Measurements from ENCODE around the gene SCYGR7.
A peak's percentile ranks its signal among the peaks of the same experiment; 100 is the strongest.

Gene SCYGR7

DNA sequence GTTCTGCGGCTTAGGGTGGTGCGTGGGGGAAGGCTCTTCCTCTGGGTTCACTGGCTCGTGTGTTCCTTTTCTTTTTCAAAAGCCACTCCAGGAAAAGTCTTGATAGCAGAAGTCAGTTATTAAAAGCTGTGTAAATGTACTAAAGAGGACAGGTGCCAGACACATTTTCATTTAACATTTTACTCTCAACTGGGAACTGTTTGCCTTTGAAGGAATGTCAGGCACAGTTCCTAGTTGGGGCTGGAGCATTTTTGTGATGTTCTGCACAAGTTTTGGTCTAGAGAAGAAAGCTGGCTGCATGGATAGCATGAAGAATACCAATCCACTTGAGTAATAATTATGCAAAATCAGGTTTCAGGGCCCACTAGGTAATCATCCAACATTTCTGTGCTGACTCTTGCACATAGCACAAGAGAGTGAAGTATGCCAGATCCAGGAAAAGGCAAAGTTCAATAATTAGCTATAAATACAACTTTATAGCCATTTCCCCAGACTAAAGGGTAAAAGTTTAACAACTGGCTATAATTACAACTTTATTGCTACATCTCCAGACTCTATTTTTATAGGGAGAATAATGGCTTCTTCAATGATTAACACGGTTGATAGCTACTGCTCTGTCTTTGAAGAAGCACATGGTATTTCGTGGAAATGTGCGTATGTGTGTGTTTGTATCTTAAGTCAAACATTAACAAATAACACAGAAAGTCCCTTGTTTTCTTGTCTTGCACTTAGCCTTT is 33.8 kb downstream of the SCYGR7 start:
- no peaks in the 10 kb centered on the region for H3K36me3 ChIP-seq (ENCODE audit: control insufficient read depth in 1 of 2, insufficient read depth in 2 of 2, low read length in 2 of 2)
- H3K27me3 ChIP-seq (ENCODE audit: low read depth, low read length) = no peaks in the 10 kb centered on the region
- H3K9me3 ChIP-seq (ENCODE audit: control insufficient read depth in 1 of 2, low read length in 2 of 2) = no peaks in the 10 kb centered on the region
- H3K27ac ChIP-seq (ENCODE audit: low read length) = peak overlapping the region; percentile 66
- H3K4me3 ChIP-seq (ENCODE audit: low read depth in 1 of 2, low read length in 2 of 2) = no peak overlapping the region
- H3K4me1 ChIP-seq (ENCODE audit: control insufficient read depth in 1 of 2, insufficient read depth in 2 of 2, low read length in 2 of 2) = no peaks in the 10 kb centered on the region

DNA sequence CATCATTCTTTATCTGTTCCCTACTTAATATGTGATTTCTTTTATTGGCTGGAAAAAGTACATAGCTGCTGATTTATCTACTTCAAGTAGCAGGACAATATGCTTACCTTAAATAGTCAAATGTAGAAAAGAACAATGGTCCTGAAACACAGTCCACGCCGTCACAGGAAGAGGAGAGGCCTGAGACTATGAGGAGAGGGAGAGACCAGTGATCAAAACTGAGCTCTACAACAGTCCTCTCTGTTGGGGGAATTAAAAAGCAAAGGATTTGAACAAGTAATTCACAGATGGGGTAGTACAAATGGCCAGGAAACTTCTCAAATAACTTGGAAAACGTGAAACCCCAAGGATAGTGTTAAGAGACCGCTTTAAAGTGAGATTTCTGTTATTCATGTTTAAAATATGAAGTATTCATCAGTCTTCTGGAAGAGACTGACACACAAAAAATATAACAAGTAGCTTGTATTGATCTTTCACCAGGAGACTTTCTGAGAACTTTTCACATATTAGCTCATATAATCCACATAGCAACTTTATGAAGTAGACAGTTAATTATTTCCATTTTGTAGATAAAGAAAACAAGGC is 37.7 kb downstream of the SCYGR7 start:
- H3K4me1 ChIP-seq (ENCODE audit: control insufficient read depth in 1 of 2, insufficient read depth in 2 of 2, low read length in 2 of 2) = no peaks in the 10 kb centered on the region

DNA sequence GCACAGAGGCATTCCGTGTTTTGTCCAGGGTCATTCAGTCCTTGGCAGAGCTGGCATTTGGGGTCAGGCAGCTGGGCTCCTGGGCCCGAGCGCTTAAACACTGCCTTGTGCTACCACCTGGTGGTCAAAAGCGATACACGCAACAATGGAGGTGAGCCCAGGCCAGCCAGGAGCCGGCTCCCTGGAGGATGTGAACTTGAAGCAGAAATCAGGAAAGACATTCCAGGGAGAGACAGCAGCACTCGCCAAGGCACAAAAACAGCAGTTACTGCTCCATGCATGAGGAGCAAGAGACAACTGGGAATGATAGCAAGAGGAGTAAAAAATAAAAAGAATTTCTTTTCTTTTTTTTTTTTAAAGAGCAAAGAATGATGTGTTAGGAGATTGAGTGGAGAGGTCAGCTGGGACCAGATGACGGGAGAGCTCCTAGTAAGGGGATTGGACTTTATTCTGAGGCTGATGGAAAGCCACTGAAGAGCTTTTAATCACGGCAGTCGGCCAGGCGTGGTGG is 38.3 kb downstream of the SCYGR7 start:
- Histone ChIP-seq H3K4me3 (ENCODE audit: low read depth in 1 of 2, low read length in 2 of 2) (no peak overlapping the region), H3K27ac (ENCODE audit: low read length) (no peak overlapping the region), H3K4me1 (ENCODE audit: control insufficient read depth in 1 of 2, insufficient read depth in 2 of 2, low read length in 2 of 2) (no peaks in the 10 kb centered on the region), H3K27me3 (ENCODE audit: low read depth, low read length) (no peaks in the 10 kb centered on the region), H3K36me3 (ENCODE audit: control insufficient read depth in 1 of 2, insufficient read depth in 2 of 2, low read length in 2 of 2) (no peaks in the 10 kb centered on the region), H3K9me3 (ENCODE audit: control insufficient read depth in 1 of 2, low read length in 2 of 2) (no peaks in the 10 kb centered on the region)

More for the DNA sequence above, 37.7 kb downstream of the SCYGR7 start:
- Histone ChIP-seq H3K27me3 (ENCODE audit: low read depth, low read length) (no peaks in the 10 kb centered on the region), H3K27ac (ENCODE audit: low read length) (peak overlapping the region; percentile 7), H3K9me3 (ENCODE audit: control insufficient read depth in 1 of 2, low read length in 2 of 2) (no peaks in the 10 kb centered on the region), H3K4me3 (ENCODE audit: low read depth in 1 of 2, low read length in 2 of 2) (no peak overlapping the region), H3K36me3 (ENCODE audit: control insufficient read depth in 1 of 2, insufficient read depth in 2 of 2, low read length in 2 of 2) (no peaks in the 10 kb centered on the region)

DNA sequence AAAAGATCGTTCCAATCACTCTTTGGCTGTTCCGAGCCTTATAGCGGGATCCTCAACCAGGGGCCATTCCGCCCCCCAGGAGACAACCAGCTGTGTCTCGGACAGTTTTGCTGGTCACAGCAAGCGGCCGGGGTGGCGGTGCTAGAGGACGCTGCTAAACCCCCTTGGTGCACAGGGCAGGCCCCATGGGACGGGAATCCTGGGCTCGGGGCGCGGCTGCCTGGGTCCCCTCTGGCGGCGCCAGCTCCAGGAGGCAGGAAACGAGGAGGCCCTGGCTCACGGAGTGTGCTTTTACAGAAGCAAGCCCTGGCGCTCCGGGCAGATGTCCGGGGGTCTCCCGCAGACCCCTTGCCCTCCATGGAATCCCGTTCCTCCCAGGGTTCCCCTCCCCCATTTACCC is 39.7 kb downstream of the SCYGR7 start:
- no peaks in the 10 kb centered on the region for H3K4me1 ChIP-seq (ENCODE audit: control insufficient read depth in 1 of 2, insufficient read depth in 2 of 2, low read length in 2 of 2)
- H3K27me3 ChIP-seq (ENCODE audit: low read depth, low read length) = no peaks in the 10 kb centered on the region
- no peaks in the 10 kb centered on the region for H3K36me3 ChIP-seq (ENCODE audit: control insufficient read depth in 1 of 2, insufficient read depth in 2 of 2, low read length in 2 of 2)
- no peaks in the 10 kb centered on the region for H3K9me3 ChIP-seq (ENCODE audit: control insufficient read depth in 1 of 2, low read length in 2 of 2)
- no peak overlapping the region for H3K27ac ChIP-seq (ENCODE audit: low read length)
- no peak overlapping the region for H3K4me3 ChIP-seq (ENCODE audit: low read depth in 1 of 2, low read length in 2 of 2)

DNA sequence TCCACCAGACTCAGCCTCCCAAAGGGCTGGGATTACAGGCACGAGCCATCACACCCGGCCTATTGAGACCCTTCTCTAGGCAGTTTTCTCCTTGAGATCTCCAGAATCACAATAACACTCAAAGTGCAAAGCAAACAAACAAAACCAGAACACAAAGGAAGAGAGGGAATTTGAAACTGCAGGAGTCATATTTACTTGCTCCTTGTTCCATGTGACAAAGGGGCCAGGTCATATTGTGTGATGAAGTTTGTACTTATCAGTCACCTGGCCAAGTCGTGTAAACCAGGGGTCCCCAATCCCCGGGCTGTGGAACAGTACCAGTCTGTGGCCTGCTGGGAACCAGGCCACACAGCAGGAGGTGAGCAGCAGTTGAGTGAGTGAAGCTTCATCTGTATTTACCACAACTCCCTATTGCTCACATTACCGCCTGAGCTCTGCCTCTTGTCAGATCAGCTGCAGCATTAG is 44.1 kb downstream of the SCYGR7 start:
- H3K4me3 ChIP-seq (ENCODE audit: low read depth in 1 of 2, low read length in 2 of 2) = no peak overlapping the region

DNA sequence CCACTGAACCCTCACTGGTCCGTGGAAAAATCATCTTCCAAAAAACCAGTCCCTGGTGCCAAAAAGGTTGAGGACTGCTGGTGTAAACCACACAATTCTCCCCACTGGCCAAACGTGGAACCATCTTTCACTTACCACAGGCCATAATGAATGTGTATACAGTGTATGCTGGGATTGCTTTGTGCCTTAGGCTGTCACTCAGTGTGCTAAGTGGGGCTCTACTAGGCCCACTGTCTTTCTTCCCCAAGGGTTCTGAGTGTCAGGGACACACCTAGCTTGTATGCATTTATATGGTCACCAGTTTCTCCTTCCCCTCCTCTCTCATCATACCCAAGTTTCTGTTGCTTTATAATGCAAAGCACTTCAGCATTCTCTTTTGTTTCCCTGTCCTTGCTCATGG is 44.8 kb downstream of the SCYGR7 start:
- H3K4me1 ChIP-seq (ENCODE audit: control insufficient read depth in 1 of 2, insufficient read depth in 2 of 2, low read length in 2 of 2) = no peaks in the 10 kb centered on the region
- no peak overlapping the region for H3K4me3 ChIP-seq (ENCODE audit: low read depth in 1 of 2, low read length in 2 of 2)
- no peak overlapping the region for H3K27ac ChIP-seq (ENCODE audit: low read length)
- H3K36me3 ChIP-seq (ENCODE audit: control insufficient read depth in 1 of 2, insufficient read depth in 2 of 2, low read length in 2 of 2) = no peaks in the 10 kb centered on the region
- H3K9me3 ChIP-seq (ENCODE audit: control insufficient read depth in 1 of 2, low read length in 2 of 2) = no peaks in the 10 kb centered on the region
- no peaks in the 10 kb centered on the region for H3K27me3 ChIP-seq (ENCODE audit: low read depth, low read length)

More for the DNA sequence above, 44.1 kb downstream of the SCYGR7 start:
- Histone ChIP-seq H3K9me3 (ENCODE audit: control insufficient read depth in 1 of 2, low read length in 2 of 2) (no peaks in the 10 kb centered on the region), H3K4me1 (ENCODE audit: control insufficient read depth in 1 of 2, insufficient read depth in 2 of 2, low read length in 2 of 2) (no peaks in the 10 kb centered on the region), H3K27ac (ENCODE audit: low read length) (no peak overlapping the region), H3K36me3 (ENCODE audit: control insufficient read depth in 1 of 2, insufficient read depth in 2 of 2, low read length in 2 of 2) (no peaks in the 10 kb centered on the region), H3K27me3 (ENCODE audit: low read depth, low read length) (no peaks in the 10 kb centered on the region)

DNA sequence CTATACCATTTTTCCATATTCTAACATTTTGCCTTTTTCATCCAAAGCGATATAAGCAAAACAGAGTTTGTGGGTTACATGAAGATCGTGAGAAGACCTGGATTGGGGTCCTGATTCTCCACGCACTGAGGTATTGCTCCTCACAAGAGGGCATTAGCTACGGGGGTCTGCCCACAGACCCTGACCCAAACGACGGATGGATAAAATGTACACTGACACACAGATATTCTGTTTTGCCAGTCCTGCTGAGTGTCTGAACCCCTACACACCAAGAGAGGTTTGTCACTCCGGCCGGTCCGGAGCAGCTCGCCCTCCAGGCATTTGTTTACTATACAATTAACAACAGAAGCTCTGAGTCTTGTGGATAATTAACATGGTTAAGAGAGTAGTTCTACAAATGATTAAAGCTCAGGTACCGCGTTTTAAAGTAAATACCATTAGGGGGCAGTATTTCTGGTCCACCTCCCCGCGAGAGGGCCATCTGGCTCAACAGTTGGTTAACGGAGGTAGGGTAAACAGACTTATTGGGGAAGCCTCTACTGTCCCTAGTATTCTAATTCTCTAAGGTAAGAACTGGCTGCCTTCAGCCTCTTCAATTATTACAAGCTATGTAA is 46.0 kb downstream of the SCYGR7 start:
- H3K4me1 ChIP-seq (ENCODE audit: control insufficient read depth in 1 of 2, insufficient read depth in 2 of 2, low read length in 2 of 2) = no peaks in the 10 kb centered on the region
- H3K36me3 ChIP-seq (ENCODE audit: control insufficient read depth in 1 of 2, insufficient read depth in 2 of 2, low read length in 2 of 2) = no peaks in the 10 kb centered on the region
- H3K27me3 ChIP-seq (ENCODE audit: low read depth, low read length) = no peaks in the 10 kb centered on the region
- no peaks in the 10 kb centered on the region for H3K9me3 ChIP-seq (ENCODE audit: control insufficient read depth in 1 of 2, low read length in 2 of 2)
- H3K4me3 ChIP-seq (ENCODE audit: low read depth in 1 of 2, low read length in 2 of 2) = no peak overlapping the region
- H3K27ac ChIP-seq (ENCODE audit: low read length) = no peak overlapping the region

DNA sequence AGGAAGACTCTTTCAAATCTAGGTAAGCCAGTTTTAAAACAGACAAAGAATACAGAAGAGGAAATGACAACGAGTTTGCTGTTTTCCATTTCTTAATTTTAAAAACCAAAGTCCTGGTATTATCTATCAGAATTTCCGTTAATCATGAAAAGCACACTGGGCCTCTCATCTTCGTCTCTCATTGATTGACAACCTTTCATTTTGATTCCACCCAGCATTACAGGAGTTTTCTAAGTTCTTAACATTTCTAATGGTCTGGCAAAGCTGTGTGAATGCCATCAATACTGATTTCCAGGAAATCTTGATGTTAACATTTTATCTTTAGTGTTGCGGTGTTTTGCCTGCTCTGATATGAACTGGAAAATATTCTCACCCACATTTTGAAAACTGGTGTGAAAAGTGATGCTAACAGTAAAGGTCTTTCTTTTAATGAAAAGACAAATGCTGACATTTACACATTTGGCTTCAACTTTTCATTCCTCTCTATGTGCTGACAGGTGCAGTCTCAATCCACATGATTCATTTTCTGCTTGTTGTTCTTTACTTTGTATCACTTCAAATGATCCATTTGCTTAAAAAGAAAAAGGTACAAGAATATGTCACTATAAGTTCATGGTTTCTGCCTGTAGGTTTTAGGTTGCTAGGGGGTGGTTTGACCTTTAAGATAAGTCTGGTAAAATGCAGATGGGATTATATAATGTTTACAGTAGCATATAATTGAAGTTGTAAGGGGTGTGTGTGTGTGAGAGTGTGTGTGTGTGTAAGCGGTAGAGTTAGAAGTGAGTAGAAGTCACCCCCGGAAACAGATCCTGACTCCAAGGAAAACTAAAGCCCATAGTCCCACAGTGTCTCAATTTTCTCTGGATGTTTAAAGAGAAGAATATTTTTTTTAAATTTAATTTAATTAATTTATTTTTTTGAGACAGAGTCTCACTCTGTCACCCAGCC is 47.0 kb downstream of the SCYGR7 start:
- Histone ChIP-seq H3K27me3 (ENCODE audit: low read depth, low read length) (no peaks in the 10 kb centered on the region), H3K9me3 (ENCODE audit: control insufficient read depth in 1 of 2, low read length in 2 of 2) (no peaks in the 10 kb centered on the region), H3K36me3 (ENCODE audit: control insufficient read depth in 1 of 2, insufficient read depth in 2 of 2, low read length in 2 of 2) (no peaks in the 10 kb centered on the region), H3K4me3 (ENCODE audit: low read depth in 1 of 2, low read length in 2 of 2) (no peak overlapping the region), H3K27ac (ENCODE audit: low read length) (no peak overlapping the region), H3K4me1 (ENCODE audit: control insufficient read depth in 1 of 2, insufficient read depth in 2 of 2, low read length in 2 of 2) (no peaks in the 10 kb centered on the region)

Measured in muscle layer of duodenum (tissue), 2 donors.